Urinary bladder (tissue), 4 donors: ENCODE measurements around the gene SPATA20. TPM values are rescaled to one million over a fixed set of nuclear protein-coding genes. Genes with fewer than 3 reads are reported as not detected.
A peak's percentile ranks its signal among the peaks of the same experiment; 100 is the strongest.

ENCODE experiments used
- DNase-seq: peaks from one replicate; pipeline ENCODE4 v3.0.0-alpha.2; 2015; ENCODE audit errors: extremely low spot score
- H3K27ac ChIP-seq: one replicate; pipeline ENCODE4 v1.5.1; 2013; ENCODE audit warnings: low read depth, mild to moderate bottlenecking, moderate library complexity
- H3K36me3 ChIP-seq: one replicate; pipeline ENCODE4 v1.6.1; 2013; ENCODE audit warnings: mild to moderate bottlenecking, moderate library complexity; ENCODE audit not compliant: insufficient read depth
- H3K4me1 ChIP-seq: one replicate; pipeline ENCODE4 v1.6.1; 2013; ENCODE audit warnings: mild to moderate bottlenecking, moderate library complexity; ENCODE audit not compliant: insufficient read depth
- H3K4me3 ChIP-seq: one replicate; pipeline ENCODE4 v1.5.1; 2013; ENCODE audit warnings: low read depth, low read length
- WGBS: extraction: QIAGEN DNeasy Blood & Tissue Kit; methylation state at CpG from one replicate; pipeline ENCODE4 v1.1.7; 2013; 5-methylcytosine and 5-hydroxymethylcytosine counted together
- polyA plus RNA-seq: library from polyadenylated mRNA; stranded (reverse); fragments of 200-250 nt; gene quantifications from one replicate; pipeline ENCODE4 v1.2.3, GENCODE V29; 2013
- total RNA-seq: library from RNA; depleted of rRNA; stranded (reverse); fragments of >200 nt; gene quantifications from one replicate; pipeline ENCODE4 v1.2.3, GENCODE V29; 2014
- donor health status: healthy with polysubstance abuse.
- donor health status: healthy.

The SPATA20 gene
- total and polyA plus RNA-seq, 2 donors = 32.5 to 32.6 TPM

- Histone ChIP-seq H3K4me1 (no peaks in the 10 kb centered on the region), H3K36me3 (no peaks in the 10 kb centered on the region), H3K27ac (no peak overlapping the region), H3K4me3 (no peak overlapping the region)
- DNase-seq = no peak
- 63% methylated on average over 3 of the region's 3 CpGs for WGBS
Measured at GRCh38 chr17:50514388-50514787, 32.6 kb upstream of the SPATA20 start.

- 65% methylated on average over 6 of the region's 6 CpGs for WGBS
- no peak overlapping the region for H3K4me3 ChIP-seq
- no peak overlapping the region for H3K27ac ChIP-seq
- H3K36me3 ChIP-seq = no peaks in the 10 kb centered on the region
- H3K4me1 ChIP-seq = no peaks in the 10 kb centered on the region
- DNase-seq = no peak
Measured at GRCh38 chr17:50514936-50515702, 31.9 kb upstream of the SPATA20 start.

- H3K27ac ChIP-seq = no peak overlapping the region
- H3K4me1 ChIP-seq = no peaks in the 10 kb centered on the region
- no peaks in the 10 kb centered on the region for H3K36me3 ChIP-seq
- H3K4me3 ChIP-seq = no peak overlapping the region
- DNase-seq = no peak
- 88% methylated on average over 4 of the region's 4 CpGs for WGBS
Measured at GRCh38 chr17:50517011-50517410, 30.0 kb upstream of the SPATA20 start.

- H3K36me3 ChIP-seq = no peaks in the 10 kb centered on the region
- H3K27ac ChIP-seq = no peak overlapping the region
Measured at GRCh38 chr17:50517504-50518383, 29.2 kb upstream of the SPATA20 start.

GRCh38 chr17:50518384-50519023 is 28.5 kb upstream of the SPATA20 start:
- no peak overlapping the region for H3K4me3 ChIP-seq
- no peak for DNase-seq
- no peaks in the 10 kb centered on the region for H3K4me1 ChIP-seq
- WGBS = 61% methylated on average over 13 of the region's 13 CpGs
- H3K36me3 ChIP-seq = no peaks in the 10 kb centered on the region
- H3K27ac ChIP-seq = peak overlapping the region; percentile 27

More at GRCh38 chr17:50517504-50518383, 29.2 kb upstream of the SPATA20 start:
- DNase-seq = no peak
- Histone ChIP-seq H3K4me3 (no peak overlapping the region), H3K4me1 (no peaks in the 10 kb centered on the region)
- WGBS = 77% methylated on average over 8 of the region's 8 CpGs

- no peaks in the 10 kb centered on the region for H3K4me1 ChIP-seq
- H3K4me3 ChIP-seq = no peak overlapping the region
- WGBS = 91% methylated on average over 8 of the region's 8 CpGs
- H3K27ac ChIP-seq = no peak overlapping the region
- no peaks in the 10 kb centered on the region for H3K36me3 ChIP-seq
- no peak for DNase-seq
Measured at GRCh38 chr17:50519141-50519834, 27.7 kb upstream of the SPATA20 start.

- DNase-seq = no peak
- no peaks in the 10 kb centered on the region for H3K4me1 ChIP-seq
- no peak overlapping the region for H3K4me3 ChIP-seq
- 89% methylated on average over 2 of the region's 2 CpGs for WGBS
- no peak overlapping the region for H3K27ac ChIP-seq
- H3K36me3 ChIP-seq = no peaks in the 10 kb centered on the region
Measured at GRCh38 chr17:50520483-50520882, 26.5 kb upstream of the SPATA20 start.

- no peaks in the 10 kb centered on the region for H3K4me1 ChIP-seq
Measured at GRCh38 chr17:50521514-50521913, 25.5 kb upstream of the SPATA20 start.

GRCh38 chr17:50522766-50523165 is 24.2 kb upstream of the SPATA20 start:
- no peak for DNase-seq
- Histone ChIP-seq H3K4me3 (no peak overlapping the region), H3K36me3 (no peaks in the 10 kb centered on the region), H3K4me1 (no peaks in the 10 kb centered on the region), H3K27ac (no peak overlapping the region)
- 93% methylated on average over 10 of the region's 10 CpGs for WGBS

More at GRCh38 chr17:50521514-50521913, 25.5 kb upstream of the SPATA20 start:
- WGBS = 77% methylated on average over 2 of the region's 2 CpGs
- no peak overlapping the region for H3K27ac ChIP-seq
- no peak for DNase-seq
- no peaks in the 10 kb centered on the region for H3K36me3 ChIP-seq
- no peak overlapping the region for H3K4me3 ChIP-seq

- no peak for DNase-seq
- Histone ChIP-seq H3K4me3 (no peak overlapping the region), H3K4me1 (no peaks in the 10 kb centered on the region), H3K36me3 (no peaks in the 10 kb centered on the region), H3K27ac (no peak overlapping the region)
- 85% methylated on average over 2 of the region's 2 CpGs for WGBS
Measured at GRCh38 chr17:50523208-50523607, 23.8 kb upstream of the SPATA20 start.

GRCh38 chr17:50524838-50525237 is 22.1 kb upstream of the SPATA20 start:
- Histone ChIP-seq H3K4me3 (no peak overlapping the region), H3K27ac (no peak overlapping the region), H3K36me3 (no peaks in the 10 kb centered on the region), H3K4me1 (no peaks in the 10 kb centered on the region)
- WGBS = 92% methylated on average over 18 of the region's 18 CpGs
- no peak for DNase-seq

- DNase-seq = no peak
- Histone ChIP-seq H3K27ac (no peak overlapping the region), H3K36me3 (no peaks in the 10 kb centered on the region), H3K4me3 (no peak overlapping the region), H3K4me1 (no peaks in the 10 kb centered on the region)
- WGBS = 62% methylated on average over 5 of the region's 5 CpGs
Measured at GRCh38 chr17:50527155-50527762, 19.7 kb upstream of the SPATA20 start.

- H3K36me3 ChIP-seq = no peaks in the 10 kb centered on the region
- H3K4me3 ChIP-seq = no peak overlapping the region
- no peak for DNase-seq
- no peak overlapping the region for H3K27ac ChIP-seq
- 67% methylated on average over 4 of the region's 4 CpGs for WGBS
- H3K4me1 ChIP-seq = no peaks in the 10 kb centered on the region
Measured at GRCh38 chr17:50527949-50528474, 19.0 kb upstream of the SPATA20 start.
